ENCODE results near the gene EIF3B.

DNA sequence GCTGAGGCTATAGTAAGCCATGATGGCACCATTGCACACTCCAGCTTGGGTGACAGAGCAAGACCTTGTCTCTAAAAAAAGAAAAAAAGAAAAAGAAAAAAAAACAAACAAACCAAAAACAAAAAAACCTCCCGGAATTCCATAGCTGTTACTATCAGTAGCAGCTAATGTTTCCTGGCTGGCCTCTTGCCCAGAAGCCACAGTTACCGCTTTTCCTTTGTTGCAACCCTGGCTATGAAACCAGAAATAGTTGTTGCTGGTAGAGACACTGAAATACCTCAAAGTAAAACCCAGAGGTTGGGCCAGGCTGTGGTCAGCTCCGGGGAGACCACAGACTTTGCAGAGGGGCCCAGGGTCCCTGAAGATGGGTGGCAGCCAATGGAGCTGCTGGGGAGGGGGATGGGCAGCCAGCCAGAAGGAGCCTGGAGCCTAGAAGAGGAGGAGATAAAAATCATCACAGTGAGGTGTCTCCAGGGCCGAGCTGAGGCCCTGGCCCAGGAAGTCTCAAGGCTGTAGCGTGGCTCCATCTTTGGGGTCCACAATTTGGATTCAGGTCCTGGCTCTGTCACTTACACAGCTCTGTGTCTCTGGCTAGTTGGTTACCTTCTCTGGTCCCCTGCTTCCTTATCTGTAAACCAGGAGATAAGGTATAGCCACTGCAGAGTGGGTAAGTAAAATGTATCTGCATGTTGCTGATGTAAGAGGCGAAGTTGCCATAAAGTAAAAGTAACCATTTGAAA, 45.4 kb downstream of the EIF3B start:
- TF ChIP-seq, protein P1, sequence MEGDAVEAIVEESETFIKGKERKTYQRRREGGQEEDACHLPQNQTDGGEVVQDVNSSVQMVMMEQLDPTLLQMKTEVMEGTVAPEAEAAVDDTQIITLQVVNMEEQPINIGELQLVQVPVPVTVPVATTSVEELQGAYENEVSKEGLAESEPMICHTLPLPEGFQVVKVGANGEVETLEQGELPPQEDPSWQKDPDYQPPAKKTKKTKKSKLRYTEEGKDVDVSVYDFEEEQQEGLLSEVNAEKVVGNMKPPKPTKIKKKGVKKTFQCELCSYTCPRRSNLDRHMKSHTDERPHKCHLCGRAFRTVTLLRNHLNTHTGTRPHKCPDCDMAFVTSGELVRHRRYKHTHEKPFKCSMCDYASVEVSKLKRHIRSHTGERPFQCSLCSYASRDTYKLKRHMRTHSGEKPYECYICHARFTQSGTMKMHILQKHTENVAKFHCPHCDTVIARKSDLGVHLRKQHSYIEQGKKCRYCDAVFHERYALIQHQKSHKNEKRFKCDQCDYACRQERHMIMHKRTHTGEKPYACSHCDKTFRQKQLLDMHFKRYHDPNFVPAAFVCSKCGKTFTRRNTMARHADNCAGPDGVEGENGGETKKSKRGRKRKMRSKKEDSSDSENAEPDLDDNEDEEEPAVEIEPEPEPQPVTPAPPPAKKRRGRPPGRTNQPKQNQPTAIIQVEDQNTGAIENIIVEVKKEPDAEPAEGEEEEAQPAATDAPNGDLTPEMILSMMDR (IDR thresholded peaks at IDR 0.05; ENCODE audit: low read length): no peak
- no peak for TF ChIP-seq EZH2 (IDR thresholded peaks at IDR 0.05; ENCODE audit: borderline replicate concordance, low read length)
